HepG2 (cell line): ENCODE measurements around the gene PAM16.

Source experiments
- EP300 ChIP-seq, 3 experiments: sonication (generic) in 1 of 3; formaldehyde crosslinking in 1 of 3; IDR thresholded peaks; 2 replicates each; pipeline versions ENCODE4 v1.5.1 to v1.6.1; 2011 to 2020; ENCODE audit warnings: low read depth in 2 of 3, low read length in 2 of 3, borderline replicate concordance in 1 of 3, improper control_type of control experiment in 1 of 3, mild to moderate bottlenecking in 1 of 3, missing genetic modification reagents in 1 of 3, moderate library complexity in 1 of 3
- KMT2B ChIP-seq: IDR thresholded peaks from 2 replicates; pipeline ENCODE4 v1.6.1; 2016; ENCODE audit warnings: missing genetic modification reagents, missing compliant biosample characterization
- NR2F1 ChIP-seq, 2 experiments: fragments of 450-650 bp in 1 of 2; formaldehyde crosslinking in 1 of 2; IDR thresholded peaks; 2 replicates each; pipeline versions ENCODE4 v1.5.0 to v1.6.1; 2016 to 2020; ENCODE audit warnings: mild to moderate bottlenecking in 1 of 2, missing compliant biosample characterization in 1 of 2, missing genetic modification reagents in 1 of 2, moderate library complexity in 1 of 2
- SP5 ChIP-seq: IDR thresholded peaks from 2 replicates; pipeline ENCODE4 v1.6.1; 2016; ENCODE audit warnings: low read depth, borderline replicate concordance
- TF ChIP-seq, protein P1 (sequence below): sonication (generic); formaldehyde crosslinking; IDR thresholded peaks from 2 replicates; pipeline ENCODE4 v1.4.0; 2020; ENCODE audit warnings: missing genetic modification reagents, mild to moderate bottlenecking, borderline replicate concordance
- TF ChIP-seq, protein P2 (sequence below): sonication (generic); formaldehyde crosslinking; IDR thresholded peaks from 2 replicates; pipeline ENCODE4 v1.5.0; 2020; ENCODE audit warnings: mild to moderate bottlenecking, missing genetic modification reagents, moderate library complexity
- TF ChIP-seq, protein P3 (sequence below): sonication (generic); formaldehyde crosslinking; IDR thresholded peaks from 2 replicates; pipeline ENCODE4 v1.5.1; 2020; ENCODE audit warnings: missing genetic modification reagents, mild to moderate bottlenecking, borderline replicate concordance
- TF ChIP-seq, protein P4 (sequence below): sonication (generic); formaldehyde crosslinking; IDR thresholded peaks from 2 replicates; pipeline ENCODE4 v1.4.0; 2020; ENCODE audit warnings: mild to moderate bottlenecking, missing genetic modification reagents

DNA sequence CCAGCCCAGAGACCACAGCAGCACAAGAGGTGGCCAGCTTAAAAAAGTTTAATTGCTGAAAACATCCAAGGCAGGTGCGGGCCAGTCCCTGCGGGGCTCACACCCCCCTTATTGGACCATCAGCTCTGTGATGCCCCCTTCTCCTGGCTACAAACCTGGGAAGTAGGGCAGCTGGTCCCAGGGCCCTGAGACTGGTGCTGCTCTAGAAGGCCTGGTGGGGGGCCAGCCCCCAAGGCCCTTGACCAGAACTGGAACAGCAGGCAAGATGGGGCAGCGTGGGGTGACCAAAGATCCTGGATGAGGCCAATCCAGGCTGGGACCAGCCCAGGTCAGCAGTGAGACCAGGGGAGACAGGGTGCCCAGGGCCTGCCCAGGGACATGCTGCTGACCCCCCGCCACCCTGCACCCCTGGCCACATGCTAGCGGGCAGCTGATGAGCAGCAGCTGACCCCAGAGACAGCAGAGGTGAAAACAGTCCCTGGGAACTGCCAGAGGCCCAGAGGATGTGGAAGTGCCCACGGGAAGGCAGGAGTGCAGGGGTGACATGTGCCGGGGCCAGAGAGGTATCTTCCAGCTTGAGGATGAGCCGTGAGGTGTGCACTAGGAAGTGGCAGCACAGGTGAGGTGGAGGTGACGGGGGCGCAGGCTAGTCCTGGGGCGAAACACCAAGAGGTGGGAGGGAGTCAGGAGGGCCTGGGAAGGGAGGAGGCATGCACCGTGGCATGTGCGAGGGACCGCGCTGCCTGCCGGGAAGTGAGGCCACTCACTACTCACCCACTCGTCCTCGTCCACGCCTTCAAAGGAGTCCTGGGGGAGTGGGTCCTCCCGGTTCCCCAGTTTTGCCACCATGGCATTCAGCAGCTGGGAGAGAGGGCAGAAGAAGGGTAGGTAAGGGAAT is 3.6 kb upstream of the PAM16 start:
- TF ChIP-seq, protein P1, sequence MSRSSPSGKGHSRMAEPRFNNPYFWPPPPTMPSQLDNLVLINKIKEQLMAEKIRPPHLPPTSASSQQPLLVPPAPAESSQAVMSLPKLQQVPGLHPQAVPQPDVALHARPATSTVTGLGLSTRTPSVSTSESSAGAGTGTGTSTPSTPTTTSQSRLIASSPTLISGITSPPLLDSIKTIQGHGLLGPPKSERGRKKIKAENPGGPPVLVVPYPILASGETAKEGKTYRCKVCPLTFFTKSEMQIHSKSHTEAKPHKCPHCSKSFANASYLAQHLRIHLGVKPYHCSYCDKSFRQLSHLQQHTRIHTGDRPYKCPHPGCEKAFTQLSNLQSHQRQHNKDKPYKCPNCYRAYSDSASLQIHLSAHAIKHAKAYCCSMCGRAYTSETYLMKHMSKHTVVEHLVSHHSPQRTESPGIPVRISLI (CRISPR knock-in tag): no peak
- TF ChIP-seq EP300 (IDR thresholded peaks at IDR 0.05; ENCODE audit: low read depth in 2 of 2, low read length in 2 of 2) (no peak), EP300 (CRISPR knock-in tag; IDR thresholded peaks at IDR 0.05; ENCODE audit: borderline replicate concordance) (no peak), KMT2B (CRISPR knock-in tag) (no peak), SP5 (no peak), NR2F1 (CRISPR knock-in tag; IDR thresholded peaks at IDR 0.05) (no peak)
- TF ChIP-seq, protein P2, sequence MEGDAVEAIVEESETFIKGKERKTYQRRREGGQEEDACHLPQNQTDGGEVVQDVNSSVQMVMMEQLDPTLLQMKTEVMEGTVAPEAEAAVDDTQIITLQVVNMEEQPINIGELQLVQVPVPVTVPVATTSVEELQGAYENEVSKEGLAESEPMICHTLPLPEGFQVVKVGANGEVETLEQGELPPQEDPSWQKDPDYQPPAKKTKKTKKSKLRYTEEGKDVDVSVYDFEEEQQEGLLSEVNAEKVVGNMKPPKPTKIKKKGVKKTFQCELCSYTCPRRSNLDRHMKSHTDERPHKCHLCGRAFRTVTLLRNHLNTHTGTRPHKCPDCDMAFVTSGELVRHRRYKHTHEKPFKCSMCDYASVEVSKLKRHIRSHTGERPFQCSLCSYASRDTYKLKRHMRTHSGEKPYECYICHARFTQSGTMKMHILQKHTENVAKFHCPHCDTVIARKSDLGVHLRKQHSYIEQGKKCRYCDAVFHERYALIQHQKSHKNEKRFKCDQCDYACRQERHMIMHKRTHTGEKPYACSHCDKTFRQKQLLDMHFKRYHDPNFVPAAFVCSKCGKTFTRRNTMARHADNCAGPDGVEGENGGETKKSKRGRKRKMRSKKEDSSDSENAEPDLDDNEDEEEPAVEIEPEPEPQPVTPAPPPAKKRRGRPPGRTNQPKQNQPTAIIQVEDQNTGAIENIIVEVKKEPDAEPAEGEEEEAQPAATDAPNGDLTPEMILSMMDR (CRISPR knock-in tag): no peak
- TF ChIP-seq, protein P3, sequence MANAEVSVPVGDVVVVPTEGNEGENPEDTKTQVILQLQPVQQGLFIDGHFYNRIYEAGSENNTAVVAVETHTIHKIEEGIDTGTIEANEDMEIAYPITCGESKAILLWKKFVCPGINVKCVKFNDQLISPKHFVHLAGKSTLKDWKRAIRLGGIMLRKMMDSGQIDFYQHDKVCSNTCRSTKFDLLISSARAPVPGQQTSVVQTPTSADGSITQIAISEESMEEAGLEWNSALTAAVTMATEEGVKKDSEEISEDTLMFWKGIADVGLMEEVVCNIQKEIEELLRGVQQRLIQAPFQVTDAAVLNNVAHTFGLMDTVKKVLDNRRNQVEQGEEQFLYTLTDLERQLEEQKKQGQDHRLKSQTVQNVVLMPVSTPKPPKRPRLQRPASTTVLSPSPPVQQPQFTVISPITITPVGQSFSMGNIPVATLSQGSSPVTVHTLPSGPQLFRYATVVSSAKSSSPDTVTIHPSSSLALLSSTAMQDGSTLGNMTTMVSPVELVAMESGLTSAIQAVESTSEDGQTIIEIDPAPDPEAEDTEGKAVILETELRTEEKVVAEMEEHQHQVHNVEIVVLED (CRISPR knock-in tag): no peak
- TF ChIP-seq, protein P4, sequence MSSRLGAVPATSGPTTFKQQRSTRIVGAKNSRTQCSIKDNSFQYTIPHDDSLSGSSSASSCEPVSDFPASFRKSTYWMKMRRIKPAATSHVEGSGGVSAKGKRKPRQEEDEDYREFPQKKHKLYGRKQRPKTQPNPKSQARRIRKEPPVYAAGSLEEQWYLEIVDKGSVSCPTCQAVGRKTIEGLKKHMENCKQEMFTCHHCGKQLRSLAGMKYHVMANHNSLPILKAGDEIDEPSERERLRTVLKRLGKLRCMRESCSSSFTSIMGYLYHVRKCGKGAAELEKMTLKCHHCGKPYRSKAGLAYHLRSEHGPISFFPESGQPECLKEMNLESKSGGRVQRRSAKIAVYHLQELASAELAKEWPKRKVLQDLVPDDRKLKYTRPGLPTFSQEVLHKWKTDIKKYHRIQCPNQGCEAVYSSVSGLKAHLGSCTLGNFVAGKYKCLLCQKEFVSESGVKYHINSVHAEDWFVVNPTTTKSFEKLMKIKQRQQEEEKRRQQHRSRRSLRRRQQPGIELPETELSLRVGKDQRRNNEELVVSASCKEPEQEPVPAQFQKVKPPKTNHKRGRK (CRISPR knock-in tag): no peak
